ENCODE results near the gene SH2D3A.
A peak's percentile ranks its signal among the peaks of the same experiment; 100 is the strongest.

DNA sequence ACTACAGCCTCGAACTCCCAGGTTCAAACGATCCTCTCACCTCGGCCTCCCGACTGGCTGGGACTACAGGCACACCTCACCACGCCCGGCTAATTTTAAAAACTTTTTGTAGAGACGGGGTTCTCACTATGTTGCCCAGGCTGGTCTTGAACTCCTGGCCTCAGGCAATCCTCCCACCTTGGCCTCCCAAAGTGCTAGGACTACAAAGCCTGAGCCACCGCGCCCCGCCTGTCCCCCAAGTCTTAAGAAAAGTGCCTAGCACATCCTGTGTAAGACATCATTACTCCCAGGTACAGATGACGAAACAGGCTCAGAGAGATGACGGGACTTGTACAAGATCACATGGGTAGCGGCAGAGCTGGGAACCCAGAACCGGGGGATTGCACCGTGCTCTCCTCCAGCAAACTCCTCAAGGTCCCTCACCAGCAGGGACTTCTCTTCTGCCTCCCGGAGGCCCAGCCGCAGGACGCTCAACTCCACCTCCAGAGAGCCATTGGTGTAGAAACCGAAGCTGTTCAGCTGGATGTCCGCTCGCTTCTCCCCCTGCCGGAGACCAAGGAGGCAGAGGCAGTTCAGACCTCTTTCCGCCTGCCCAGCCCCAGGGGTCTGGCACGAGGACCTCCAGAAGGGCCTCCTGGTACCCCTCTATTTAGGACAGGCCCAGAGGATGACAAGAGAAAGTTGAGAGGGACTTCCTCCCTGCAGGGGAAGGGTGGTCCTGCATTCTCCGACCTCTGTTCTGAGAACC lies 30.9 kb downstream of the SH2D3A start:
- TF ChIP-seq, protein P1, sequence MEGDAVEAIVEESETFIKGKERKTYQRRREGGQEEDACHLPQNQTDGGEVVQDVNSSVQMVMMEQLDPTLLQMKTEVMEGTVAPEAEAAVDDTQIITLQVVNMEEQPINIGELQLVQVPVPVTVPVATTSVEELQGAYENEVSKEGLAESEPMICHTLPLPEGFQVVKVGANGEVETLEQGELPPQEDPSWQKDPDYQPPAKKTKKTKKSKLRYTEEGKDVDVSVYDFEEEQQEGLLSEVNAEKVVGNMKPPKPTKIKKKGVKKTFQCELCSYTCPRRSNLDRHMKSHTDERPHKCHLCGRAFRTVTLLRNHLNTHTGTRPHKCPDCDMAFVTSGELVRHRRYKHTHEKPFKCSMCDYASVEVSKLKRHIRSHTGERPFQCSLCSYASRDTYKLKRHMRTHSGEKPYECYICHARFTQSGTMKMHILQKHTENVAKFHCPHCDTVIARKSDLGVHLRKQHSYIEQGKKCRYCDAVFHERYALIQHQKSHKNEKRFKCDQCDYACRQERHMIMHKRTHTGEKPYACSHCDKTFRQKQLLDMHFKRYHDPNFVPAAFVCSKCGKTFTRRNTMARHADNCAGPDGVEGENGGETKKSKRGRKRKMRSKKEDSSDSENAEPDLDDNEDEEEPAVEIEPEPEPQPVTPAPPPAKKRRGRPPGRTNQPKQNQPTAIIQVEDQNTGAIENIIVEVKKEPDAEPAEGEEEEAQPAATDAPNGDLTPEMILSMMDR (IDR thresholded peaks at IDR 0.05; ENCODE audit: low read length): peak; percentile 66
- no peak for TF ChIP-seq EZH2 (IDR thresholded peaks at IDR 0.05; ENCODE audit: borderline replicate concordance, low read length)
